Measurements from ENCODE around the gene STK17B. TPM values are rescaled to one million over a fixed set of nuclear protein-coding genes. Genes with fewer than 3 reads are reported as not detected.

The STK17B gene
- polyA plus RNA-seq, 1 donor (not counting 4 experiments of a cell fraction or from before 2014, with no cell fraction given) = 11.0 TPM

DNA sequence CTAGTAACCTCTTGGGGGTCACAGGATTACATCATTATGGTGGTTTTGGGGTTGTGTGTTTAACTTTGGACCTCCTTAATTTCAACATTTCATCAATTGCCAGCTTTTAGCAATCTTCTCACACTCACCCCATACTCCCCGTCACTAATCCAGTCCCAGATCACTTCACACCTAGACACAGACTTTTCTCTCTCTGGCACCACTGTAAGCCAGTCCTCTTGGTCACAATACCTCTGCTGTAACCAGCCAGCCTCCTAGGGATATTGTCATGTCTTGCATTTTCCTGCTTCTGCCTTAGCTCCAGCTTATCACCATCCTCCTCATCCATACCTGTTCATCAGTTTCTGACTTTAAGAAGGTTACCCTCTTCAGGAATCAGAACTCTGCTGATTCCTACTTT, 1.6 kb upstream of the STK17B start:
- no peak for DNase-seq (ENCODE audit: low read depth, low spot score)
- H3K4me1 ChIP-seq (ENCODE audit: control insufficient read depth, extremely low read depth, insufficient read depth, low read length) = peaks cover 10% of the 10 kb centered on the region
- H3K27ac ChIP-seq (ENCODE audit: control insufficient read depth, insufficient read depth, low read length) = no peak overlapping the region

DNA sequence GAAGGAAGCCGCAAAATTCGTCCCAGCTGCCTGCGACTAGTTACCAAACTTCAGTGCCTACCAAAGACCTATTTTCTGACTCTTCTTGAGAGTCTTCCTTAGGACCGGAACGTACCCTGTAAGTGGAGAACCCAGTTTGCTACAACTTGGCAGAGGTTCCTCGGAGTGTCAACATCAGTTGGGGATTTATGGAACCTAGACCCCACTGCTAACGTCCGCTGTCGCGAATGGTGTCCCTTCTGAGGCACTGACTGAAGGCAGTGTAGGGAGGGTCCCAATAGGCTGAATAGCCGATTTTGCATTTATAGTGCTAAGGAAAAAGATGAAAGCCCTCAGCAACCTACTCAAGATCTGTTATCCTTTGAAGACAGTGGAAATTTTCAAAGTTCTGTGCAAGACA, 568 bp upstream of the STK17B start:
- TF ChIP-seq EZH2 (IDR thresholded peaks at IDR 0.05; ENCODE audit: low read length) = no peak
- TF ChIP-seq, protein P1, sequence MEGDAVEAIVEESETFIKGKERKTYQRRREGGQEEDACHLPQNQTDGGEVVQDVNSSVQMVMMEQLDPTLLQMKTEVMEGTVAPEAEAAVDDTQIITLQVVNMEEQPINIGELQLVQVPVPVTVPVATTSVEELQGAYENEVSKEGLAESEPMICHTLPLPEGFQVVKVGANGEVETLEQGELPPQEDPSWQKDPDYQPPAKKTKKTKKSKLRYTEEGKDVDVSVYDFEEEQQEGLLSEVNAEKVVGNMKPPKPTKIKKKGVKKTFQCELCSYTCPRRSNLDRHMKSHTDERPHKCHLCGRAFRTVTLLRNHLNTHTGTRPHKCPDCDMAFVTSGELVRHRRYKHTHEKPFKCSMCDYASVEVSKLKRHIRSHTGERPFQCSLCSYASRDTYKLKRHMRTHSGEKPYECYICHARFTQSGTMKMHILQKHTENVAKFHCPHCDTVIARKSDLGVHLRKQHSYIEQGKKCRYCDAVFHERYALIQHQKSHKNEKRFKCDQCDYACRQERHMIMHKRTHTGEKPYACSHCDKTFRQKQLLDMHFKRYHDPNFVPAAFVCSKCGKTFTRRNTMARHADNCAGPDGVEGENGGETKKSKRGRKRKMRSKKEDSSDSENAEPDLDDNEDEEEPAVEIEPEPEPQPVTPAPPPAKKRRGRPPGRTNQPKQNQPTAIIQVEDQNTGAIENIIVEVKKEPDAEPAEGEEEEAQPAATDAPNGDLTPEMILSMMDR (optimal IDR thresholded peaks at IDR 0.05 in 1 of 3, IDR thresholded peaks at IDR 0.05 in 1 of 3, conservative IDR thresholded peaks at IDR 0.05 in 1 of 3; ENCODE audit: extremely low read depth in 1 of 3, insufficient read depth in 2 of 3, low read length in 3 of 3) = no peak
- FAIRE-seq (no peak), DNase-seq (ENCODE audit: low read depth, low spot score) (no peak)
- peak overlapping the region; percentile 61 to 68 (median 66) for H3K4me3 ChIP-seq (ENCODE audit: control insufficient read depth in 2 of 3, extremely low read depth in 1 of 3, insufficient read depth in 2 of 3, low read depth in 1 of 3, low read length in 3 of 3)
- dilution Hi-C loops (cut with MboI; ENCODE audit: extremely low pct_ligation_motif_present, low sequenced_read_pairs) = no loop called here
- H3K79me2 ChIP-seq (ENCODE audit: control insufficient read depth, insufficient read depth, low read length) = peaks cover 42% of the 10 kb centered on the region
- H3K36me3 ChIP-seq (ENCODE audit: control insufficient read depth in 2 of 2, extremely low read depth in 1 of 2, insufficient read depth in 2 of 2, low read length in 2 of 2) = no peaks in the 10 kb centered on the region
- peaks cover 20% of the 10 kb centered on the region for H3K4me1 ChIP-seq (ENCODE audit: control insufficient read depth, extremely low read depth, insufficient read depth, low read length)
- H4K20me1 ChIP-seq (ENCODE audit: control insufficient read depth, extremely low read depth, insufficient read depth, low read length) = no peaks in the 10 kb centered on the region
- peak overlapping the region; percentile 65 for H3K9ac ChIP-seq (ENCODE audit: control insufficient read depth, extremely low read depth, insufficient read depth, low read length)
- H3K4me2 ChIP-seq (ENCODE audit: control insufficient read depth, extremely low read depth, insufficient read depth, low read depth, low read length) = peak overlapping the region; percentile 85
- H3K27ac ChIP-seq (ENCODE audit: control insufficient read depth, insufficient read depth, low read length) = peak overlapping the region; percentile 32
- H3K9me3 ChIP-seq (ENCODE audit: control insufficient read depth, low read depth, low read length) = no peaks in the 10 kb centered on the region
- no peaks in the 10 kb centered on the region for H3K27me3 ChIP-seq (ENCODE audit: control insufficient read depth, extremely low read depth, insufficient read depth, low read length)
- H2AFZ ChIP-seq (ENCODE audit: control insufficient read depth, low read length) = peak overlapping the region; percentile 85
- H3K9me1 ChIP-seq (ENCODE audit: control insufficient read depth, extremely low read depth, insufficient read depth, low read length) = no peaks in the 10 kb centered on the region

More for the DNA sequence above, 1.6 kb upstream of the STK17B start:
- H3K4me3 ChIP-seq (ENCODE audit: control insufficient read depth in 2 of 3, extremely low read depth in 1 of 3, insufficient read depth in 2 of 3, low read depth in 1 of 3, low read length in 3 of 3) = no peak overlapping the region
- no peaks in the 10 kb centered on the region for H3K9me1 ChIP-seq (ENCODE audit: control insufficient read depth, extremely low read depth, insufficient read depth, low read length)
- H3K79me2 ChIP-seq (ENCODE audit: control insufficient read depth, insufficient read depth, low read length) = peaks cover 32% of the 10 kb centered on the region
- no peak overlapping the region for H3K4me2 ChIP-seq (ENCODE audit: control insufficient read depth, extremely low read depth, insufficient read depth, low read depth, low read length)
- no peak for FAIRE-seq
- TF ChIP-seq, protein P1 (optimal IDR thresholded peaks at IDR 0.05 in 1 of 3, IDR thresholded peaks at IDR 0.05 in 1 of 3, conservative IDR thresholded peaks at IDR 0.05 in 1 of 3; ENCODE audit: extremely low read depth in 1 of 3, insufficient read depth in 2 of 3, low read length in 3 of 3) = no peak
- TF ChIP-seq EZH2 (IDR thresholded peaks at IDR 0.05; ENCODE audit: low read length) = no peak
- H3K27me3 ChIP-seq (ENCODE audit: control insufficient read depth, extremely low read depth, insufficient read depth, low read length) = no peaks in the 10 kb centered on the region
- H4K20me1 ChIP-seq (ENCODE audit: control insufficient read depth, extremely low read depth, insufficient read depth, low read length) = no peaks in the 10 kb centered on the region
- dilution Hi-C loops (cut with MboI; ENCODE audit: extremely low pct_ligation_motif_present, low sequenced_read_pairs) = no loop called here
- H3K9ac ChIP-seq (ENCODE audit: control insufficient read depth, extremely low read depth, insufficient read depth, low read length) = no peak overlapping the region
- H2AFZ ChIP-seq (ENCODE audit: control insufficient read depth, low read length) = no peak overlapping the region
- no peaks in the 10 kb centered on the region for H3K9me3 ChIP-seq (ENCODE audit: control insufficient read depth, low read depth, low read length)
- H3K36me3 ChIP-seq (ENCODE audit: control insufficient read depth in 2 of 2, extremely low read depth in 1 of 2, insufficient read depth in 2 of 2, low read length in 2 of 2) = no peaks in the 10 kb centered on the region

Measured in keratinocyte (primary cell).